Natural killer cell treated with Interleukin-12 subunit alpha and Interleukin-12 subunit beta and Interleukin-15 and Interleukin-18, amount 100 ng/mL, for 72 hours (primary cell): ENCODE data around the gene G0S2. TPM values are rescaled to one million over a fixed set of nuclear protein-coding genes. Genes with fewer than 3 reads are reported as not detected.

Experiments
- ATAC-seq, 2 donors: fragments of 150-1000 bp; cut with Tn5 transposase in 1 of 2; sonication (Bioruptor Pico), chemical (Tn5 transposase) in 1 of 2; 2 replicates each; pipeline ENCODE4 v1.10.0; 2021
- DNase-seq: peaks from one replicate; pipeline ENCODE4 v3.0.0; 2022; ENCODE audit warnings: low spot score
- H3K27ac Mint-ChIP-seq, 2 donors: 1 replicate in 1 of 2; 2 replicates in 1 of 2; pipeline ENCODE4 v1.8.0; 2022; ENCODE audit warnings: mixed read lengths in 2 of 2, mild to moderate bottlenecking in 1 of 2, moderate library complexity in 1 of 2
- H3K27me3 Mint-ChIP-seq, 2 donors: 1 replicate in 1 of 2; 2 replicates in 1 of 2; pipeline ENCODE4 v1.8.0; 2022; ENCODE audit warnings: mixed read lengths in 2 of 2
- H3K36me3 Mint-ChIP-seq: one replicate; pipeline ENCODE4 v1.8.0; 2022; ENCODE audit warnings: mixed read lengths
- H3K4me1 Mint-ChIP-seq, 2 donors: 1 replicate in 1 of 2; 2 replicates in 1 of 2; pipeline ENCODE4 v1.8.0; 2022; ENCODE audit warnings: low read depth in 2 of 2, mixed read lengths in 2 of 2, mild to moderate bottlenecking in 1 of 2
- H3K4me3 Mint-ChIP-seq: one replicate; pipeline ENCODE4 v1.8.0; 2022; ENCODE audit warnings: mixed read lengths
- H3K9me3 Mint-ChIP-seq: 2 replicates; pipeline ENCODE4 v1.8.0; 2022; ENCODE audit warnings: mixed read lengths
- total RNA-seq, 2 donors: library from RNA; stranded (reverse); gene quantifications; one replicate each; pipeline ENCODE4 v1.2.3, GENCODE V29; 2022

G0S2 gene, protein sequence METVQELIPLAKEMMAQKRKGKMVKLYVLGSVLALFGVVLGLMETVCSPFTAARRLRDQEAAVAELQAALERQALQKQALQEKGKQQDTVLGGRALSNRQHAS
- total RNA-seq = 1 to 10 TPM; 2.3 to 3.3 TPM

DNA sequence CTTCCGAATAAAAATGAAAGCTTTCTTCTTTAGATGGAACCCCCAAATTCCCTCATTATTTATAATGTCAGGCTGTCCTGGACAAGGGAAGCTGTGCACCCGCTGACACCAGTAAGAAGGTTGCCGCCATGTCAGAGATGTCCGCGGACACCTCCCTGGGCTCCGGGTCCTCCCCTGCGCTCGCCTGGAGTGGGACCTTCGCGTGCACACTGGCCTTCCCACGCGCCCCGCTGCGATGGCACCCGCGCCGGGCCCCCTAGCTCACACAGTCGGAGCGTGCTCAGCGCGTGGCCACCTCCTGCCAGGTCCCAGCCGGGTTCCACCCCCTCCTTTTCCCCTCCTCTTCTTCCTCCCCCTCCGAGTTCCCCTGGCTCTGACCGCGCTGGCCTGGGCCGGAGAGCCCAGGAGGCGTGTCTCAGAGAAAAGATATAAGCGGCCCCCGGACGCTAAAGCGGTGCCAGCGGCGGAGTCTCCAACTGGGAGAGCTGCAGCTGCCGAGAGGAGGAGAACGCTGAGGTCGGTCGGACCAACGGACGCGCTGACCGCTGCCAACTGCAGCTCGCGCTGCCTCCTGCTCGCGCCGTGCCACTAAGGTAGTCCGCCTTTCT, at the start of gene G0S2:
G0S2 (plus strand) TSS at position 456 of the 608 bp plus-strand sequence. CDS start 273 bp downstream, outside the sequence.
- Mint-ChIP-seq H3K4me1 (peaks cover 34 to 36% of the 10 kb centered on the region in 2 donors), H3K27me3 (peaks cover 50 to 55% of the 10 kb centered on the region in 2 donors), H3K9me3 (peaks cover 4% of the 10 kb centered on the region), H3K4me3 (peak within 1 kb of the TSS; percentile 61), H3K36me3 (peaks cover 12% of the 10 kb centered on the region), H3K27ac (peak within 1 kb of the TSS; percentile 11 to 49)
- DNase-seq (peak; percentile 69), ATAC-seq (peak; percentile 66 to 78)

DNA sequence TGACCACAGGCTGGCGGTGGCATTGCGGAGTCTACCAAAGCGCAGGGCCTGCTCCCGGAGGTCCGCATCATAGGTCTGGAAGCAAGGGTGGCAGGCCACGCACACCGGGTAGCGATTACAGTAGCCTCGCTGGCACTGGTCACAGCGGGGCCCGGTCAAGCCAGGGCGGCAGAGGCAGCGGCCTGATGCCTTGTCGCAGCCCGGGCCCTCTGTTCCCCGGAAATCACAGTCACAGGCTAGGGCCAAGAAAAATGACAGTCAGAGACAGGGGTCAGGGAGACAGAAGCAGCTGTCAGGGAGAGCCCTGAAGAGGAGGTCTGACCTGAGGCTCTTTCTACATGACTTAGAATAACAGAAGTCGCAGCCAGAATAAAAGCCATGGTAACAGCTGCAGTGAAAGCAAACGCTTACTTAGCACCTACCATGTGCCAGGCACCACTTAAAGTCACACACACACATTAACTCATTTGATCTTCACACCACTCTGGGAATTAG, 49.4 kb upstream of the G0S2 start:
- H3K36me3 Mint-ChIP-seq = no peaks in the 10 kb centered on the region
- no peak overlapping the region for H3K4me3 Mint-ChIP-seq
- H3K27me3 Mint-ChIP-seq = no peaks in the 10 kb centered on the region
- no peaks in the 10 kb centered on the region for H3K9me3 Mint-ChIP-seq
- no peak for DNase-seq
- H3K27ac Mint-ChIP-seq = no peak overlapping the region
- no peak for ATAC-seq
- H3K4me1 Mint-ChIP-seq = no peaks in the 10 kb centered on the region

DNA sequence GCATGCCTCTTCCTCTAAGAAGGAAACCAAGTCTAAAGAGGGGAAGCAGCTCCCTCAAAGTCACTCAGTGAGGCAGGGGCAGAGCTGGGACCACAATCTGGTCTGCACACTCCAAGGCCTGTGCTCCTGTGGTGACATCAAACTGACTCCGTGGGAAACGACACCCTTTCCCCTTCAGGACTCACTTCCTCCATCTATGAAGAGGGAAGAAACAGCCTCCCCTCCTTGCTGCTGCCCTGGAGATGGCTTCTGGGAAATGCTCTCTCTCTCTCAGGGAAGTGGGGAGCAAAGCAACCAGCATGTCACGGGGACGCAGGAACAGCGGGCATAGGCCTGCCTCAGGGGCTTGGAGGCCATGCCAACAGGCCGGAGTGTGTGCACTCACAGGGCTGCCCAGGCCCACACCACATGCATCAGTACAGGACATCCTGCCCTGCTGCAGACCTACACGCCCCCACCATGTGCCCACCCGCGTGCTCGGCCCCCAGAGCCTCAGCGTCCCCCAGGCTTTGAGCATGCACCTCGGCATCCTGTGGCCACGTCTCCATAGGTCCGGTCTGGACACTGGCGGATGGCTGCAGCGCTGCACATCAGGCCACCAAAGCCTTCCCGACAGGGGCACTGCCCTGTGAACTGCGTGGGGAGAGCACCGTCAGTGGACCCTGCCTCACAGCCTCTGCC, 48.7 kb upstream of the G0S2 start:
- DNase-seq = no peak
- H3K4me3 Mint-ChIP-seq = no peak overlapping the region
- H3K27ac Mint-ChIP-seq = no peak overlapping the region
- H3K4me1 Mint-ChIP-seq = no peaks in the 10 kb centered on the region
- no peak for ATAC-seq
- no peaks in the 10 kb centered on the region for H3K9me3 Mint-ChIP-seq
- no peaks in the 10 kb centered on the region for H3K27me3 Mint-ChIP-seq
- H3K36me3 Mint-ChIP-seq = no peaks in the 10 kb centered on the region

DNA sequence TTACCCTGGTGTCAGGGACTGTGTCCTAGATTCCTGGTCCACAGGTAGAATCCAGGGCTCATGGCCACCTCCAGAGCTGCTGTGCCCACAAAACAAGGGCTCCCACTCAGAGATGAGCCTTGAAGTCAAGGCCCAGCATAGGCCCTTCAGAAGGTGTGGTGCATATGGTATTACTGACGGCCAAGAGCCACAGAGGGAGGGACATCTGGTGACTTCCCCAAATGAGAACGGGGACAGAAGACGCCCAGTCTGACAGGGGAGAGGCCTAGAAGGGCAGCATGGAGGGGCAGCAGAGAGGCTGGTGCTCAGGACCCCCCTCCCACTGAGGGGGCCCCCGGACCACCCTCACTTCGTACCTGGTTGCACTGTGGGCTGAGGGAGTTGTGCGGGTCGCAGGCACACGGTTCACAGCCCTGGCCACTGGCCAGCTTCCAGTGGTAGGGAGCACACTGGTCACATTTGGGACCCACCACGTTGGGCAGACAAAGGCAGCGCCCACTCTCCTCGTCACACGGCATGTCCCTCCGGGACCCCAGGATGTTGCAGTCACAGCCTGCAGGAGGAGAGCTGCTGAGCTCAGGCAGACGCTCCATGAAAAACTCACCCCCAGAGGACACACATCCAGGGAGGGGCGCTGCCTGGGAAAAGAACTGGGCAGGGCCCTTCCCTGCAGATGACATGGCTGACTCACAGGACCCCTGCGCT, 48.0 kb upstream of the G0S2 start:
- H3K27ac Mint-ChIP-seq = no peak overlapping the region
- no peak overlapping the region for H3K4me3 Mint-ChIP-seq
- H3K27me3 Mint-ChIP-seq = no peaks in the 10 kb centered on the region
- no peaks in the 10 kb centered on the region for H3K4me1 Mint-ChIP-seq
- DNase-seq (no peak), ATAC-seq (peak; percentile 4 to 5)
- no peaks in the 10 kb centered on the region for H3K9me3 Mint-ChIP-seq
- no peaks in the 10 kb centered on the region for H3K36me3 Mint-ChIP-seq

DNA sequence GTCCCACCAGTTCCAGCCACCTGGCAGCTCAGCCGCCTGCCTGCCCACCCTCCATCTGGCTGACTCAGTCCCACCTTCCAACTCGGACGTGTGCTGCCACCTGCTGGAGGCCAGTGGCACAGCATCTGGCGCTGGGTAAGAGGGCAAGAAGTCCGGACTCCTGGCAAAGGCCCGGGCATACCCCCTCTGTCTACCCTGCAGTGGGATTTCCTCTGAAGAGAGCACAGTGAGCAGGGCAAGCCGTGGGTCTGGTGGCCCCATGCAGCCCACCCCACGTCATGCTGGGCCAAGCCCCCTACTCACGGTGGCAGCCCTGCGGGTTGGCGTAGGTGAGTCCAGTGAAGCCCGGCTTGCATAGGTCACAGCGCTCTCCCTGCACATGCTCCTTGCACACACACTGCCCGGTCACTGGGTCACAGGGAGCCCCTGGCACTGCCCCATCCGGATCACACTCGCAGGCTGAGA, 47.4 kb upstream of the G0S2 start:
- Mint-ChIP-seq H3K27ac (no peak overlapping the region), H3K9me3 (no peaks in the 10 kb centered on the region), H3K27me3 (no peaks in the 10 kb centered on the region), H3K4me3 (no peak overlapping the region), H3K36me3 (no peaks in the 10 kb centered on the region), H3K4me1 (no peaks in the 10 kb centered on the region)
- peak; percentile 75 for DNase-seq
- ATAC-seq = peak; percentile 72 to 77

DNA sequence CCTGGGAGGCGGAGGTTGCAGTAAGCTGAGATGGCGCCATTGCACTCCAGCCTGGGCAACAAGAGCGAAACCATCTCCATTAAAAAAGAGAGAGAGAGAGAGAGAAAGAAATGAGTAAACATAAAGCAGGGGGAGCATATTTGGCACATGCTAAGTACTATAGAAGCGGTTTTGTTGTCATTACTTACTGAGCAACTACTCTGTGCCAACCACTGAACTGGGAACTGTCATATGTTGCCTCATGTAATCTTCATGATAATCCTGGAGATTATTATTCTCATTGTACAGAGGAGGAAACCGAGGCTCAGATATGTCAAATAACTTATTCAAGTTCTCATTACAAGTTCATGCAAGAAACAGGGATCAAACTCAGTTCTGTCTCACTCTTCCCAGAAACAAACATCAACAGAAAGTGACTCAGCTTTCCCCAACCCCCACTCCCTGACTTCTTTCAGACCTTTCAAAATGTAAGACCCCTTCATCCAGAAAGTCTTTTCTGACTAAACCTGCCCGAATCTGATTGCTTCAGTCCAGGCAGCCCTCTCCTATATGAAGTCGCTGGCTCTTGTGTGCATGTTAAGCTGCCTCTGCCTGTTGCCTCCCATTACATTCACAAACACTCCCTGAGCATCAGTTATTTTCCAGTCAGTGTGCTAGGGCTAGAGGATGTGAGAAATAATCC, 46.5 kb upstream of the G0S2 start:
- H3K27me3 Mint-ChIP-seq = no peaks in the 10 kb centered on the region
- H3K9me3 Mint-ChIP-seq = no peaks in the 10 kb centered on the region
- no peaks in the 10 kb centered on the region for H3K4me1 Mint-ChIP-seq
- ATAC-seq = no peak
- H3K36me3 Mint-ChIP-seq = no peaks in the 10 kb centered on the region
- H3K4me3 Mint-ChIP-seq = no peak overlapping the region
- DNase-seq = no peak
- no peak overlapping the region for H3K27ac Mint-ChIP-seq

DNA sequence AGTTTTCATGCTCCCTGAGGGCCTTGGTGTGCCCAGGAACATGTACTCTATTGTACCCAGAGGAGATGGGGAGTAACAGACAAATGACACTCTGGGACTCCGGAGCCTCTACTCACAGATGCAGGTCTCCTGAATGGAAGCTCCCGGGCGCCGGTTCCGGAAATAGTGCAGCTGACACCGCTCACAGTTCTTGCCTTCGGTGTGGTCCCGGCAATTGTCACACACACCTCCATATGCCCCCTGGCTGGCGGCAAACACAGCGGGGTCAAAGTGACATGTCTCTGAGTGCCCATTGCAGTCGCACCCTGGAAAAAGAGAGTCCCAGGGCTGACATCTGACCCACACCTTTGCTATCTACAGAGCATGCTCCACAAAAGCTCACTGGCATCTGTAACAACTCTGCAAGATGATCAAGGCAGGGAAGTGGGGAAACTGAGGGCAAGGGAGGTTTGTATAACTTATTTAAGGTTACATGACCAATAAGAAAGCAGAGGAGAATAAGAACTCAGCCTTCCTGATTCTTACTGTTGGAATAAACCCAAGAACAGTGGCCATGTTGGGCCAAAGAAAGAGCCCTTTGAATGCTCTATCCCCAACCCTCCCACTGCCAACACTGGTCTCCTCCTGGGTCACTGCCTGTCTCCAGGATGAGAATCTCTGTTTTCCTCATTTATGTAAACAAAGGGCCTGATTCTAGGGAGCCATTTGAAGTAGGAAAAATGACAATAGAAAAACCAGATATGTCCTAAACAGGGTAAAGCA, 45.4 kb upstream of the G0S2 start:
- no peaks in the 10 kb centered on the region for H3K36me3 Mint-ChIP-seq
- H3K4me3 Mint-ChIP-seq = no peak overlapping the region

DNA sequence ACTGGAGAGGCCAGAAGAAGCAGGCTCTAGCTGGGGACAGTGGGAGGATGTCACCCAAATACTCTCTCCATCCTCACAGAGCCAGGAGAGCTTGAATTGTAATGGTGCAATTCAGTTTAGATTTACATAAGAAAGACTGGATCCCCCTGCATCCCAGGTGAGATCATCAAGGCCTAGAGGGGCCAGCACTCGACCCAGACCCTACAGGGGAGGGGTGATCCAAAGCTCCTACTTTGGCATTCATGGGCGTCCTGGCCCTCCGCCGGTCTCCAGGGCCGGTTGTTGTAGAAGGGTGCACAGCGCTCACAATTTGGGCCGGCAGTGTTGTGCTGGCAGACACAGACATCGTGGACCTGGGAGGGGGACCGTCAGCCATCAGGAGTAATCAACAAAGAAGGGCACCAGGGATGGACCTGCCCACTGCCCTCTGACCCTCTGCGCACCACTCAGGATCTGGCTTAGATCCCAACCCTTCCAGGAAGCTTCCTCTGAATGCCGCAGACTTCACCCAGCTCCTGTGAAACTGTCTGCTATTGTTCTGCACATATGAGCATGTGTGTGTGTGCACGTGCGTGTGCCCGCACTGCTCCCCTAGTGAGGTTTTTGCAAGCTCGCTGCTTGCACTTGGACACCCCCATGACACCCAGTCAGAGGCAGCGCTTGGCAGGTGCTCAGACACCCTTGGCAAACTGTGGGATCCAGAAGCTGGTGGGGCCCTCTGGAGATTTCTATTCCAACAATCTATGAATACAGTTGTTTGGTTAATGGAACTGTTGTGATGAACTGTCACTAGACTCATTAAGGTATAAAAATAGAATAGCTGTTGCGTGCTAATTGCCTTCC, 44.6 kb upstream of the G0S2 start:
- H3K27ac Mint-ChIP-seq = no peak overlapping the region
- no peaks in the 10 kb centered on the region for H3K4me1 Mint-ChIP-seq
- H3K27me3 Mint-ChIP-seq = no peaks in the 10 kb centered on the region
- no peaks in the 10 kb centered on the region for H3K36me3 Mint-ChIP-seq
- no peaks in the 10 kb centered on the region for H3K9me3 Mint-ChIP-seq
- H3K4me3 Mint-ChIP-seq = no peak overlapping the region
- no peak for DNase-seq
- ATAC-seq = no peak

More for the DNA sequence above, 45.4 kb upstream of the G0S2 start:
- ATAC-seq (no peak), DNase-seq (no peak)
- Mint-ChIP-seq H3K4me1 (no peaks in the 10 kb centered on the region), H3K27ac (no peak overlapping the region), H3K27me3 (no peaks in the 10 kb centered on the region), H3K9me3 (no peaks in the 10 kb centered on the region)

DNA sequence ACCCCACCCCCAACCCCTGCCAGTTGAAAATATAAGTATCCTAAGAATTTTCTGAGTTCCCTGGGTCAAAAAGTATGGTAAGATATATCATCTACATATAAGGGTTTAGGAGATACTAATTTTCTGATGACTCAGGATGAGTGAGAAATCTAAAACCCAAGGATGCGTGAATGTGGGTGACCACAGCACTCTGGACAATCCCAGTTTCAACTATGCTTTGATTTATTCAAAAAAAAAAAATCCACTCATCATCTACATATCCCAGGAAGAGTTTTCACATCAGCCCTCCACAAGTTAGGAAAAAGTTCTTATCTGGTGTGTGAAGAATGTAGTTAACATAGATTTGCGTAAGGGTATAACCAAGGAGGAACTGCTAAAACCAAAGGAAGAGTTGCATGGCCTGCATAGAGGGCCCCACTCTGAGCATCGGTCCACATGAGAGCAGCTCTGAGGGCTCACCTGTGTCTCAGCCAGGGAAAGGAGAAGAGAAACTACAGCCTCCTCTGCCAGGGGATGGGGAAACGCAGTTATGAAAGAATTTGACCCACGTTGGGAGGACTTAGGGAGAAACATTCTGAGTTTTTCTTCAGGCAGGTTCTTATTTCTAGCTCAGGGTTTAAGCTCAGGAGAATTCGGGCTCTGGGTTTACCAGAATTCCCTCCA, 41.7 kb upstream of the G0S2 start:
- Mint-ChIP-seq H3K4me3 (no peak overlapping the region), H3K4me1 (no peaks in the 10 kb centered on the region), H3K27me3 (peaks cover 0 to 3% of the 10 kb centered on the region in 2 donors), H3K36me3 (no peaks in the 10 kb centered on the region), H3K27ac (no peak overlapping the region), H3K9me3 (no peaks in the 10 kb centered on the region)
- ATAC-seq (no peak), DNase-seq (no peak)

DNA sequence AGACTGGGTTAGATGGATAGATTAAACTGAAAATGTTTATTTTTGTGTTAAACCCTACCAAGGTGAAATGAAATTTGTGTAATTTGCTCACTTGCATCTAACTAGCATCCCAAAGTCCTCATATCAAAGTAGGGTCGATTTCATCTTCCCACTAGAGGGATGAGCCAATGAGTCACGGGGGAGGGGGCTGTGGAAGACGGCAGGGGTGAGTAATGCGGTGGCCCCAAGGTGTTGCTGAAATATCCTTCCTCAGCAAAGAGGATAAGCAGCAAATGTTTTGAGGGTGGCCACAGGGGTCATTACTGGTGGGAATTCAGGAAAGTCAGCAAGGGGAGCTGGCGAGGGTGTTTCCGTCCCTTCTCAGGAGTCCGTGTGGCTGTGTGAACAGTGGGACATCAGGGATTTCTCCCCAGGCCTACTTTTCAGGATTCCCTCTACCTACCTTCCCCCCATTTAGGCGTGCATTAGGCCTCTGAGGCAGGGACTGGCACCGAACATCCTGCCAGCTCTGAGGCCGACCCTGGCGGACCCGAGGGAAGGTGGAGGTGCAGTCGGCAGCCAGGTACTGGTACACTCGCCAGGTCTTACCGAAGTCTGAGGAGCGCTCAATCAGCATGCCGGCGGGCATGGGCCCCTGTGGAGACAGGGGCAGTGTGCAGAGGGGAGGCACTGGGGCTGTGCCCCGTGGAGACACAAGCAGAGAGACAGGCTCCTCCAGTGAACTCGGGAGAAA, 41.0 kb upstream of the G0S2 start:
- Mint-ChIP-seq H3K9me3 (no peaks in the 10 kb centered on the region), H3K4me1 (no peaks in the 10 kb centered on the region), H3K36me3 (no peaks in the 10 kb centered on the region), H3K4me3 (no peak overlapping the region), H3K27me3 (peaks cover 0 to 3% of the 10 kb centered on the region in 2 donors), H3K27ac (no peak overlapping the region)
- DNase-seq = no peak
- peak in 1 of 2 donors; percentile 21 for ATAC-seq

DNA sequence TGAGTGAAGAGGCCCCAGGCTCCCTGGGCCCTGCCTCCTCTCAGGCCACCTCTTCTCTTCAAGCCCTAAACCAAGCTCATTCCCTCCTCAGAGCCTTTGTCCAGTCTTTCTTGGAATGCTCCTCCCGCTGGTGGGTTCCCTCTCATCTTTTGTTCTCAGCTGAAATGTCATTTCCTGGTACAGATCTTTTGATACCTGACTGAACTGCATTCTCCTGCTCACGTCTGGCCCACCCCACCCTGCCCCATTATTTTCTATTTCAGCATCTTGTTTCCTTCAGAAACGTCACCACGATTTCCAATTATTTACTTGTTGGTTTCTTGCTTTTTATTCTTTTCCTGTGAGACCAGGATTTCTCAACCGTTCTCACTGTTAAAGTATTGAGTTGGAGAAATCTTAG, 39.4 kb upstream of the G0S2 start:
- Mint-ChIP-seq H3K4me1 (no peaks in the 10 kb centered on the region), H3K27me3 (peaks cover 0 to 3% of the 10 kb centered on the region in 2 donors), H3K9me3 (no peaks in the 10 kb centered on the region), H3K4me3 (no peak overlapping the region), H3K36me3 (no peaks in the 10 kb centered on the region), H3K27ac (no peak overlapping the region)
- DNase-seq (no peak), ATAC-seq (no peak)
